GM18502 (cell line): Measurements from ENCODE around the gene OR10J5.

Source experiments
- ATAC-seq: cut with Tn5 transposase; IDR thresholded peaks from one replicate; pipeline ENCODE4 v1.9.1; 2021; ENCODE audit warnings: mild to moderate bottlenecking; ENCODE audit not compliant: unreplicated experiment, poor library complexity

OR10J5 gene

DNA sequence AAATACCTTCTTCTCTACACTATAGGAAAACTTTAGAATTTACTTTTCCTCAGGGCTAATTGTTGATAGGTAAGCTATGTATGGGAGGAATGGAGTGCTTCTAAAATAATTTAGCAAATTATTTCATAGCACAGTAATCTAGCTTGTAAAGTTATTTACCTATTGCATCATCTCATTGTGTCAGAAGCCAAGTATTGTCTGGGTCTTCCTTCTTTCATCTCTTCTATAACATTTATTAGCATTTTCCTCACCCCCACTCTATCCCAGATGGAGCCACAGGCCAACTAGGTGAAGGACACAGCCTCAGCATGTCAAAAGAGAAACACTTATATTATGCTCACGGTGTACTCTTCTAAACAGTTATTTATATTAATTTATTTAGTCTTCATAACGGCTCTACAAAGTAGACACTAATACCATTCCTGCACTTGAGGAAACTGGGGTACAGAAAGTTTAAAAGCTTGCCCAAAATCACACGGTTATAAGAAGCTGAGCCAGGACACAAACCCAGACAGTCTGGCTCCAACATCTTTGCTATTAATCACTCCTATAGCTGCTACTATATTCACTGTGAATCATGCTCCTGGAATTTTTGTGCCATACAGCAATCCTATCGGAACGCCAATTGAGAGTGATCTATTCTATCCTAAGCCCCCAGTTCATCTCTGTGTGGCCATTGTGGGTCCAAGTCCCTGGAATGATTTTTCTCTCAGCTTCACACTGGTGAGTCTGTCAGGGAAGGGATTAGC lies 43.1 kb downstream of the OR10J5 start:
- no peak for ATAC-seq
